HCT116 (cell line): ENCODE measurements around the gene GNG2. TPM values are rescaled to one million over a fixed set of nuclear protein-coding genes. Genes with fewer than 3 reads are reported as not detected.

ENCODE experiments used
- ATAC-seq: fragments of 200-7000 bp; cut with Tn5 transposase; 2 replicates; pipeline ENCODE4 v1.9.1; 2020; ENCODE audit warnings: mild to moderate bottlenecking, moderate library complexity
- BruUV-seq: library from RNA; stranded (reverse); fragments of 400-500 nt; replicated peaks from 2 replicates; lab custom pipeline; 2021; lab: Mats Ljungman, UMichigan
- CTCF ChIA-PET: fragments of 300-600 bp; sonication (Branson Sonifier 250); formaldehyde crosslinking; loops from one replicate; lab custom pipeline; 2021; ENCODE audit warnings: antibody characterized with exemption; lab: Charles Lee
- POLR2A ChIA-PET: fragments of 300-600, 350-600 bp; sonication (Branson Sonifier 250); formaldehyde crosslinking; loops from one replicate; lab custom pipeline; 2021; ENCODE audit warnings: antibody characterized with exemption; lab: Charles Lee
- RAD21 ChIA-PET, 2 experiments: fragments of 300-600 bp; sonication (Branson Sonifier 250); formaldehyde crosslinking; loops; one replicate each; lab custom pipeline; 2023; ENCODE audit warnings: low total read pairs in 2 of 2; ENCODE audit not compliant: uncharacterized antibody in 2 of 2, unreplicated experiment in 2 of 2, low non-redundant PET in 1 of 2; lab: Charles Lee
- DNase-seq: peaks from one replicate; pipeline ENCODE4 v3.0.0-alpha.2; 2010; ENCODE audit warnings: low read depth, low spot score
- H2AFZ ChIP-seq: fragments of 200-600 bp; shearing (Covaris generic), sonication (generic); 2 replicates; pipeline ENCODE4 v1.6.1; 2017; ENCODE audit warnings: low read depth, mixed run types, mixed read lengths, antibody characterized with exemption, low read length; ENCODE audit not compliant: poor library complexity, severe bottlenecking
- H3K27ac ChIP-seq: 2 replicates; pipeline ENCODE4 v1.5.1; 2012; ENCODE audit warnings: low read depth, low read length
- H3K27me3 ChIP-seq: fragments of 200-600 bp; sonication (generic); 2 replicates; pipeline ENCODE4 v1.6.1; 2016; ENCODE audit warnings: mixed run types, low read length, mixed read lengths; ENCODE audit not compliant: insufficient read depth
- H3K36me3 ChIP-seq, 2 experiments: fragments of 200-500 bp in 1 of 2; fragments of 200-600 bp in 1 of 2; sonication (Bioruptor generic) in 1 of 2; sonication (generic) in 1 of 2; 2 replicates each; pipeline versions ENCODE4 v1.5.1 to v1.6.1; 2014 to 2016; ENCODE audit warnings: low read length in 2 of 2, inconsistent platforms in 1 of 2, mixed read lengths in 1 of 2, mixed run types in 1 of 2; ENCODE audit not compliant: insufficient read depth in 2 of 2, control insufficient read depth in 1 of 2
- H3K4me1 ChIP-seq, 2 experiments: fragments of 200-600 bp in 1 of 2; sonication (generic) in 1 of 2; 2 replicates each; pipeline versions ENCODE4 v1.5.1 to v1.6.1; 2012 to 2017; ENCODE audit warnings: low read length in 2 of 2, inconsistent platforms in 1 of 2, mild to moderate bottlenecking in 1 of 2, mixed read lengths in 1 of 2, mixed run types in 1 of 2, moderate library complexity in 1 of 2; ENCODE audit not compliant: insufficient read depth in 2 of 2, control insufficient read depth in 1 of 2
- H3K4me2 ChIP-seq: fragments of 200-600 bp; sonication (generic); 2 replicates; pipeline ENCODE4 v1.6.1; 2017; ENCODE audit warnings: mixed run types, low read length, mixed read lengths
- H3K4me3 ChIP-seq, 2 experiments: fragments of 200-600 bp in 1 of 2; sonication (generic) in 1 of 2; replicated peaks in 1 of 2; 2 replicates each; pipeline ENCODE4 v1.5.1; 2011 to 2016; ENCODE audit warnings: low read length in 2 of 2, control low read depth in 1 of 2, low read depth in 1 of 2, mild to moderate bottlenecking in 1 of 2, mixed read lengths in 1 of 2, mixed run types in 1 of 2
- H3K79me2 ChIP-seq: fragments of 200-600 bp; sonication (generic); 2 replicates; pipeline ENCODE4 v1.6.1; 2017; ENCODE audit warnings: mild to moderate bottlenecking, mixed run types, low read length, moderate library complexity, mixed read lengths; ENCODE audit not compliant: insufficient read depth
- H3K9ac ChIP-seq: fragments of 200-600 bp; sonication (generic); 2 replicates; pipeline ENCODE4 v1.6.1; 2016; ENCODE audit warnings: low read length, mixed read lengths
- H3K9me2 ChIP-seq: fragments of 200-600 bp; sonication (generic), shearing (Covaris generic); 2 replicates; pipeline ENCODE4 v1.6.1; 2017; ENCODE audit warnings: mixed run types, mild to moderate bottlenecking, moderate library complexity; ENCODE audit not compliant: insufficient read depth
- H3K9me3 ChIP-seq, 2 experiments: fragments of 200-500 bp in 1 of 2; fragments of 200-600 bp in 1 of 2; sonication (Bioruptor generic) in 1 of 2; sonication (generic) in 1 of 2; 2 replicates each; pipeline ENCODE4 v1.6.1; 2014 to 2017; ENCODE audit warnings: low read length in 2 of 2, mixed read lengths in 2 of 2, inconsistent platforms in 1 of 2, low read depth in 1 of 2, mild to moderate bottlenecking in 1 of 2, mixed run types in 1 of 2, moderate library complexity in 1 of 2; ENCODE audit not compliant: control insufficient read depth in 1 of 2, insufficient read depth in 1 of 2
- H4K20me1 ChIP-seq: fragments of 200-600 bp; sonication (generic), shearing (Covaris generic); 2 replicates; pipeline ENCODE4 v1.6.1; 2017; ENCODE audit warnings: mixed run types, mild to moderate bottlenecking, moderate library complexity; ENCODE audit not compliant: insufficient read depth
- CBX3 ChIP-seq: IDR thresholded peaks from 2 replicates; pipeline ENCODE4 v1.6.1; 2012; ENCODE audit warnings: low read depth
- CEBPB ChIP-seq: IDR thresholded peaks from 2 replicates; pipeline ENCODE4 v1.6.1; 2012; ENCODE audit warnings: low read depth
- ELF1 ChIP-seq: IDR thresholded peaks from 2 replicates; pipeline ENCODE4 v1.6.1; 2012; ENCODE audit warnings: low read depth, borderline replicate concordance
- EZH2 ChIP-seq: fragments of 200-600 bp; sonication (generic); IDR thresholded peaks from 2 replicates; pipeline ENCODE4 v1.6.1; 2017; ENCODE audit warnings: antibody characterized with exemption, mixed run types
- EZH2phosphoT487 ChIP-seq: fragments of 200-600 bp; IDR thresholded peaks from 2 replicates; pipeline ENCODE4 v1.6.1; 2018; ENCODE audit warnings: antibody characterized with exemption, borderline replicate concordance
- FOSL1 ChIP-seq: IDR thresholded peaks from 2 replicates; pipeline ENCODE4 v1.6.1; 2012; ENCODE audit warnings: low read depth
- POLR2A ChIP-seq: IDR thresholded peaks from 2 replicates; pipeline ENCODE4 v1.7.0; 2011; ENCODE audit warnings: borderline replicate concordance; ENCODE audit not compliant: insufficient read depth, insufficient read length; ENCODE audit errors: extremely low read depth
- POLR2AphosphoS5 ChIP-seq: IDR thresholded peaks from 2 replicates; pipeline ENCODE4 v1.6.1; 2011; ENCODE audit warnings: mild to moderate bottlenecking, low read depth, low read length, moderate library complexity
- RAD21 ChIP-seq: IDR thresholded peaks from 2 replicates; pipeline ENCODE4 v1.6.1; 2012; ENCODE audit warnings: low read depth, mild to moderate bottlenecking
- SIN3A ChIP-seq: IDR thresholded peaks from 2 replicates; pipeline ENCODE4 v1.6.1; 2012; ENCODE audit warnings: low read depth
- SRF ChIP-seq: IDR thresholded peaks from 2 replicates; pipeline ENCODE4 v1.6.1; 2012; ENCODE audit warnings: low read depth
- TCF7L2 ChIP-seq: IDR thresholded peaks from 2 replicates; pipeline ENCODE4 v1.7.0; 2011; ENCODE audit warnings: borderline replicate concordance, inconsistent platforms; ENCODE audit not compliant: insufficient read depth, insufficient read length; ENCODE audit errors: extremely low read depth
- YY1 ChIP-seq: IDR thresholded peaks from 2 replicates; pipeline ENCODE4 v1.6.1; 2011; ENCODE audit warnings: low read length, low read depth, moderate library complexity, mild to moderate bottlenecking; ENCODE audit not compliant: insufficient replicate concordance; ENCODE audit errors: extremely low read depth
- ZBTB33 ChIP-seq: IDR thresholded peaks from 2 replicates; pipeline ENCODE4 v1.6.1; 2011; ENCODE audit warnings: mild to moderate bottlenecking, low read length, moderate library complexity; ENCODE audit not compliant: insufficient replicate concordance; ENCODE audit errors: extremely low read depth
- intact Hi-C: fragments of 100-400 bp; cut with micrococcal nuclease; formaldehyde crosslinking; loops from 2 replicates; pipeline ENCODE4 v1.10.0; 2022
- total RNA-seq: library from RNA; stranded (reverse); gene quantifications from one replicate; pipeline ENCODE4 v1.2.1, GENCODE V29; 2021; ENCODE audit not compliant: unreplicated experiment
- TF ChIP-seq, protein P1 (sequence below): IDR thresholded peaks from 2 replicates; pipeline ENCODE4 v1.6.1; 2012
- TF ChIP-seq, protein P2 (sequence below), 3 experiments: fragments of 200-600 bp in 1 of 3; sonication (generic) in 1 of 3; IDR thresholded peaks in 2 of 3; conservative IDR thresholded peaks in 1 of 3; 2 replicates each; pipeline ENCODE4 v1.5.1; 2012 to 2017; ENCODE audit warnings: low read depth in 2 of 3, low read length in 2 of 3, antibody characterized with exemption in 1 of 3, borderline replicate concordance in 1 of 3, control low read depth in 1 of 3, mild to moderate bottlenecking in 1 of 3, mixed read lengths in 1 of 3, mixed run types in 1 of 3, moderate library complexity in 1 of 3; ENCODE audit not compliant: insufficient read depth in 1 of 3

GNG2 gene
- total RNA-seq, 1 experiment from 2014 or later = 0.74 TPM

- ChIA-PET POLR2A (no interaction called here), RAD21 (no interaction called here), CTCF (no interaction called here)
- Histone ChIP-seq H3K27me3 (no peaks in the 10 kb centered on the region), H2AFZ (no peak overlapping the region), H4K20me1 (no peaks in the 10 kb centered on the region), H3K4me3 (no peak overlapping the region), H3K27ac (no peak overlapping the region), H3K4me1 (no peaks in the 10 kb centered on the region), H3K79me2 (no peaks in the 10 kb centered on the region), H3K36me3 (no peaks in the 10 kb centered on the region), H3K9me2 (no peaks in the 10 kb centered on the region), H3K9ac (no peak overlapping the region), H3K4me2 (no peak overlapping the region), H3K9me3 (no peaks in the 10 kb centered on the region)
- no peak for ATAC-seq
- TF ChIP-seq EZH2 (no peak), CEBPB (no peak), SIN3A (no peak), SRF (no peak), POLR2AphosphoS5 (no peak)
- no peak for DNase-seq
- no TSS peak for BruUV-seq
- intact Hi-C loops = no loop called here
Measured at GRCh38 chr14:51821822-51822221, 38.6 kb upstream of the GNG2 start.

GRCh38 chr14:51822499-51822898 is 37.9 kb upstream of the GNG2 start:
- CTCF ChIA-PET = no interaction called here

More at GRCh38 chr14:51822499-51822898, 37.9 kb upstream of the GNG2 start:
- ATAC-seq (no peak), DNase-seq (no peak)
- H3K4me2 ChIP-seq = no peak overlapping the region
- ChIA-PET POLR2A (no interaction called here), RAD21 (no interaction called here)
- no peak overlapping the region for H2AFZ ChIP-seq
- TF ChIP-seq POLR2A = no peak
- no peak for TF ChIP-seq CBX3
- no peak for TF ChIP-seq YY1
- TF ChIP-seq SIN3A = no peak
- TF ChIP-seq FOSL1 = no peak
- TF ChIP-seq SRF = no peak
- TF ChIP-seq, protein P1, sequence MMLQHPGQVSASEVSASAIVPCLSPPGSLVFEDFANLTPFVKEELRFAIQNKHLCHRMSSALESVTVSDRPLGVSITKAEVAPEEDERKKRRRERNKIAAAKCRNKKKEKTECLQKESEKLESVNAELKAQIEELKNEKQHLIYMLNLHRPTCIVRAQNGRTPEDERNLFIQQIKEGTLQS = no peak
- TF ChIP-seq EZH2 = no peak
- TF ChIP-seq, protein P2, sequence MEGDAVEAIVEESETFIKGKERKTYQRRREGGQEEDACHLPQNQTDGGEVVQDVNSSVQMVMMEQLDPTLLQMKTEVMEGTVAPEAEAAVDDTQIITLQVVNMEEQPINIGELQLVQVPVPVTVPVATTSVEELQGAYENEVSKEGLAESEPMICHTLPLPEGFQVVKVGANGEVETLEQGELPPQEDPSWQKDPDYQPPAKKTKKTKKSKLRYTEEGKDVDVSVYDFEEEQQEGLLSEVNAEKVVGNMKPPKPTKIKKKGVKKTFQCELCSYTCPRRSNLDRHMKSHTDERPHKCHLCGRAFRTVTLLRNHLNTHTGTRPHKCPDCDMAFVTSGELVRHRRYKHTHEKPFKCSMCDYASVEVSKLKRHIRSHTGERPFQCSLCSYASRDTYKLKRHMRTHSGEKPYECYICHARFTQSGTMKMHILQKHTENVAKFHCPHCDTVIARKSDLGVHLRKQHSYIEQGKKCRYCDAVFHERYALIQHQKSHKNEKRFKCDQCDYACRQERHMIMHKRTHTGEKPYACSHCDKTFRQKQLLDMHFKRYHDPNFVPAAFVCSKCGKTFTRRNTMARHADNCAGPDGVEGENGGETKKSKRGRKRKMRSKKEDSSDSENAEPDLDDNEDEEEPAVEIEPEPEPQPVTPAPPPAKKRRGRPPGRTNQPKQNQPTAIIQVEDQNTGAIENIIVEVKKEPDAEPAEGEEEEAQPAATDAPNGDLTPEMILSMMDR (IDR thresholded peaks at IDR 0.05 in 2 of 3, conservative IDR thresholded peaks at IDR 0.05 in 1 of 3; ENCODE audit: borderline replicate concordance in 1 of 3, insufficient read depth in 1 of 3, low read depth in 2 of 3, low read length in 2 of 3) = no peak
- no peak for TF ChIP-seq ZBTB33
- no peak for TF ChIP-seq RAD21
- no peak for TF ChIP-seq EZH2phosphoT487
- TF ChIP-seq ELF1 = no peak
- no peak for TF ChIP-seq TCF7L2
- no peak for TF ChIP-seq CEBPB
- H3K4me3 ChIP-seq = no peak overlapping the region
- H3K36me3 ChIP-seq = no peaks in the 10 kb centered on the region
- no peaks in the 10 kb centered on the region for H3K27me3 ChIP-seq
- no peaks in the 10 kb centered on the region for H4K20me1 ChIP-seq
- no peaks in the 10 kb centered on the region for H3K9me3 ChIP-seq
- intact Hi-C loops = no loop called here
- H3K27ac ChIP-seq = no peak overlapping the region
- peaks cover 0 to 5% of the 10 kb centered on the region in 2 experiments; a peak in 2 of 4 replicates for H3K4me1 ChIP-seq
- H3K79me2 ChIP-seq = no peaks in the 10 kb centered on the region
- H3K9me2 ChIP-seq = no peaks in the 10 kb centered on the region
- H3K9ac ChIP-seq = no peak overlapping the region
- BruUV-seq = no TSS peak
